ENCODE results near the gene COX5B.
"Not testable (repeated sequence)": the region's sequence is repeated elsewhere in the genome, so short reads cannot be mapped to it uniquely, and the experiment has no call there.

The COX5B gene

DNA sequence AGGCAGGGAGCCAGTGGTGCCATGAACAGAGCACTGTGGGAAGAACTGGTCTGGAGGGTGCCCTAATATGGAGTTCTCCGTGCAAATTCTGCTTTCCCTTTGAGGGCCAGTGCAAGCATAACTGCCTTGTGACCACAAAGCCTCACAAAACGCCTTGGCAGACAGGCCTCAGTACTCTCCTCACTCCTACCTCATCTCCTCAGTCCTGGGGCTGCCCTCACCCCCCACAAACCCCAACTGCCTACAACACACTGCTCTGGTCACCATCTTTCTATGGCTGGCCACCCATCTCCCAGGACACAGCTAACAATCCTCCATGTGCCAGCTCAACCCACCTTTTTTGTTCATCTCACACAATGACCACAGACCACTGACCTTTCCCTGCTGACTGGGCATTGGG lies 8.9 kb downstream of the COX5B start:
- no peak for DNase-seq

DNA sequence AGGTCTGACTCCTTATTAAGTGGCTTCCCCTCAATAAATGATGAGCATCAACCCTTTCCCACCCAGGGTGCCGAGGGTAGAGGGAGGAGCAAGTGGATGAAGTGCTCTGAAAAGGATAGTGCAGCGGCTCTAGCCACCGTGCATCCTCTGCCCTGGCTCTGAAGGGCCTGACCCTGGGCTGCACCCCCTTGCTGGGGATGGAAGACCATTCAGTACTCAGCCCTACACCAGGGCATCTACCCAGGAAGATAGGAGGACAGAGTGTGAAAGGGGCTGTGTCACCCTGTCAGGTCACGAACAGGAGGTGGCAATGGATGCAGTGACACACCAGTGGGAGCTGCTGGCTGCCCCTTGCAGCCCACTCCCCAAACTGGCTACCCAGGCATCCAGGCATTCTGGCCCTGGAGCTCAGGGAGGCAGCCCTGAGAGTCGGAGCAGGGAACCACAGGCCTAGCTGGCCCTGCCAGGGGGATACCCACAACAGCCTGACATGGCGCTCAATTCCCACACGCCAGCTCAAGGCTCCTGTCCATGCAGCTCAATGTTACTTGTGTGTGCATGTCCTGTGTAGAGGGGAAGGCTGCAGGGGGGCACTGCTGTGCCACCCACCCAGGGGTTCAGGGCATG lies 10.4 kb downstream of the COX5B start:
- DNase-seq, result no peak

GRCh38 chr2:97656905-97657587 lies 11.2 kb downstream of the COX5B start:
- DNase-seq, result no peak

GRCh38 chr2:97657986-97658690 lies 12.3 kb downstream of the COX5B start:
- DNase-seq, result no peak

DNA sequence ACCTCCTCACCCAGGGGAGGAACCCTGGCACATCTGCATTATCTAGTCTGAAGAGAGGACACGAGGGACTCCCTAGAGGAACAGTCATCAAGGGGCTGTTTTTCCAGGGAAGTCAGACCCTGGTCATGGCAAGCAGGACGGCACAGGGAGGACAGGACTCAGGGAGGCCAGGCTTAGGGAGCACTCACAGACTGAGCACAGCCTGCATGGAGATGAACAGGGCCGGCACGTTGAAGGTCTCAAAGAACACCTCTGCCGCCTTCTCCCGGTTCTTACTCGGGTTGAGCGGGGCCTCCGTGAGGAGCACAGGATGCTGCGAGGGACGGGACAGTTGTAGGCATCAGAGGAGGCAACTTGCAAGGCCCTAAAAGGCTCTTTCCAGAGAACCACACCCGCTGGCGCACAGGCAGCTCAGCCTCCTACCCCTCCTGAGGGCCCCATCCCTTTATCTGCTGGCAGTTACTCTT lies 12.9 kb downstream of the COX5B start:
- DNase-seq, result no peak

GRCh38 chr2:97659256-97660043 lies 13.6 kb downstream of the COX5B start:
- DNase-seq, result no peak

DNA sequence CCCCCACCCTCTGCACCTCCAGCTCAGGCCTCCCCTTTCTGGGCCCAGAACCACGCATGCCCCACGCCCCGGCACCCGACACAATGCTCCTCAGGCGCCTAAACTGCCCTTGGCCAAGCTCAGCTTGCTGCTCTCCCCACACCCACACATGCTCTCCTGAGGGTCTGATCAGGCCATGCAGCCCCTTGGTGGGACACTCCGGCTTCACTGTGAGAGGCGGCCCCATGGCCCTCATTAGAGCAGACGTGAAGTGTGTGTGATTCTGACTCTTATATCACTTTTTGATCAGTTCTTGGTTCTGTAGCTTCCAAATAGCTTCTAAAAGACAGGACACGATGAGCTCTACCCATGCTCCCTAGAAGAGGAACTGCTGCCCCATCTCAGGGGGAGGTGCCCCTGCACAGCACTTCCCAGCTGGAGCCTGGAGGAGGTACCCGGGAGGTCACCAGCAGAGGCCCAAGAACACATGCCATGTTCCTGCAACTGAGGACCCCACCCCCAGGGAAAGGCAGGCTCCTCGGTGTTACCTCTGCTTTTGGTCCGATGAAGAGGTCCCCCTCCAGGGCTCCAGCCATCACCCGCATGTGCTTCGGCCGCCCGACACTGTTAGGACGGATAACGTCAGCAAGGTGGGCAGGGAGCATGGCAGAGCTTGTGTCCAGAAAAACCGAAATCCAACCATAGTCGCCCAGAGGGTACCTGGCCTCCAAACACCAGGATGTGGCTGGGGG lies 14.3 kb downstream of the COX5B start:
- no peak for DNase-seq

DNA sequence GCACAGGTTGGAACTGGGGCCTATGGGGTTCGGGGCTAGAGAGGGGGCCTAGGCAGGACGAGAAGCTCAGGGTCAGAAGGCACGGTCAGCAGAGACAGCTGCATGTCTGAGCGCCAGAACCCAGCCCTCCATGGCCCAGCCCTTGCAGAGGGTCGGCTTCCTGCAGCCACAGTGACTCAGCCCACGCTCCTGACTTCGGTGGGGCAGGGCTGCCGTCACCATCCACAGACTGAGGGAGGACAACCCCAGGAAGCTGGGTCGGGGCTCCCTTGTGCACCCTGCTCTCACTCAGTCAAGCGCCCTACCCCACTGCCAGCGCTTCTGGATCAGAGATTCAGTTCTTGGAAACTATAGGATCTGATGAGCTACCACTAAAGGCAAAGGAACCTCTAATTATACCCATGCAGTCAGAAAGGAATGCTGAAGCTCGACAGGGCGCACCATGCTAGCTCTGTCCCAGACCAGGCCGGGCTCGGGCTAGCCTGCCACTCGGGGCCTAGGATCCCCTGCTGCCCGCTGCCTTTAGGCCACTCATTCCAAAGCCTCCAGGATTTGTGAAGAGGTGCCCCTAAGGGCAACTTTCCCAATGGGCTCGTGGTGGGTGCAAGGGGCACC lies 15.0 kb downstream of the COX5B start:
- no peak for DNase-seq

DNA sequence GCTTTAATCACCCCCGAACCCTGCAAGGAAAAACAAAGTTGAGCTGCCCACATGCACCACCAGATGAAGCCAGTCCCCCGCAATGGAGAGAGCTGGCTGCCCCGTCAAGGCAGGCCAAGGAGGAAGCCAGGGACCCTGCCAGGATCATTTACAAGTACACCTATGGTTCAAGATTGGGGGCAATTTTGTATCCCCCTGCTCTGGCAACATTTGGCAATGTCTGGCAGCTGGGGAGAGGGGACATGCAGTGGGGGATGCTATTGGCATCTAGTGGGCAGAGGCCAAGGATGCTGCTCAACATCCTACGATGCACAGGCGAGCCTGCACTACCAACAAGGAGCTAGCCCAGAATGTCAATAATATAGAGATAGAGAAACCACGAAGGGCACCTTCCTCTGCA lies 16.1 kb downstream of the COX5B start:
- no peak for DNase-seq

GRCh38 chr2:97662386-97662894 lies 16.6 kb downstream of the COX5B start:
- no peak for DNase-seq

DNA sequence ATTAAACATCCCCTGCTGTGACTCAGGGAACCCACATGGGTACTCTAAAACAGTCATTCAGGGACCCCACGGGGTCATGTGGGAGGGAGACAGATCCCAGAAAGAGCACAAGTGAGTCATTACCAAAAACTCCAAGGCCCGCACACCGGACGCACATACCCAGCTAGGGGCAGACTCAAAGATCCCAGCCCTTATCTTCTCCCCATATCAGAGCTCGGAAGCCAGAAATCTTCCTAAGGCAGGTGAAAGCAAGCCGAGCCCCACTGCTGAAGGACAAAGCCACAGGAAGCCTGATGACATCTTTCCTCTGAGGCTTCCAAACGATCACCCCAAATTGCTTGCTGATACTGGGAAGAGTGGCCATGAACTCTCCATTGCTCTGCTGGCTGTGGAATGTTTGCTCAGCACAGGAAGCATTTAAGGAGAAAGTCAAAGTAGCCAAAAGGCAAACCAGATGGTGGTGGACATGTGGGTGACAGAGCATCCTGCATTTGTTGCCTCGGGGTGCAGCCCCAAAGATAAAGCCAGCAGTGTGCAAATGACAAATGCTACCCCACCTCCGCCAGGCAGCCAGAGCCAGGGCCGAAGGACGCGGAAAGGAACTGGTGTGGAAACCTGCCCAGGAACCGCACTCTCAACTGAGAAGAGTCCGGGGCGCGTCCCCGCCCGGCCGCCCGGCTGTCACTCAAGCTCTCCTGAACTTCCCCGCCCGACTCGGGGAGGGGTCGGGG lies 17.2 kb downstream of the COX5B start:
- peak; percentile 75 to 77 for DNase-seq

- peak in 1 of 2 experiments; percentile 58 for DNase-seq
These were observed 17.7 kb downstream of the COX5B start for GRCh38 chr2:97663626-97663961.

- DNase-seq, result peak; percentile 94 to 99
These were observed 18.2 kb downstream of the COX5B start, which contains the start of gene ACTR1B for GRCh38 chr2:97663962-97664635. Gene ACTR1B (minus strand): TSS chr2:97664044. CDS start chr2:97663890, 154 bp downstream.

DNA sequence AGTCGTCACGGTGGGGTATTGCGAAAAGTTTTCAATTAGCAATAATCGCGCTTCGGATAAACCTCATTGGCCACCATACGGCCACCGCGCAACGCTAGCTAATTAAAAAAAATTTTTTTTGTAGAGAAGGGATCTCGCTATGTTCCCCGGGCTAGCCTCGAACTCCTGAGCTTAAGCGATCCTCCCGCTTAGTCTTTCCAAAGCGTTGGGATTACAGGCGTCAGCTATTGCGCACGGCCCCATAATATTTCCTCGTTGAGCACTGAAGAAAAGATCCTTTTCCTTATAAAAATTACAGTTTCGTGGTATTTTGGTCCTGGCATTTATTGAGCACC lies 18.7 kb downstream of the COX5B start:
- DNase-seq, result no peak

- DNase-seq, result no peak
These were observed 23.6 kb downstream of the COX5B start, which contains the start of gene C2orf92 for GRCh38 chr2:97669448-97669847. Gene C2orf92 (plus strand): TSS chr2:97669713. CDS start chr2:97669789, 76 bp downstream.

GRCh38 chr2:97670471-97670870 lies 24.6 kb downstream of the COX5B start:
- DNase-seq, result no peak

DNA sequence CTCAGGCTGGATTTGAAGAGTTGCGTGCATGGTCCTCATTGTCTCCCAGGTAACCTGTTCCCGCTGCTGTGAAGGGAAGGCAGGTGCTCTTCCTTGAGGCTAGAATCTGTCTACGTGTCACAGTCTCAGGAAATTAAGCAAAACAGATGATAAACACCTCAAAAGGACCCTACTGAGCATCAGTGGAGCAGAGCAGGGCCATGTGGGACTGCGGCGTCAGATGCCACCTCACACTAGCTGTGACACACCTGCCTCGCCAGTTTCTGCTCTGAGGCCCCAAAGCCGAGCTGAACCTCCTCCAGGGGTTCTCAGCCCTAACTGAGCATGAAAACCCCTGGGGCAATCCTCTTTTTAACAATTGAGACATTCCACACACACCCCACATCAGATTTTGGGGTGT lies 25.7 kb downstream of the COX5B start:
- no peak for DNase-seq

- DNase-seq, result not testable (repeated sequence)
These were observed 26.8 kb downstream of the COX5B start for GRCh38 chr2:97672606-97673140.

DNA sequence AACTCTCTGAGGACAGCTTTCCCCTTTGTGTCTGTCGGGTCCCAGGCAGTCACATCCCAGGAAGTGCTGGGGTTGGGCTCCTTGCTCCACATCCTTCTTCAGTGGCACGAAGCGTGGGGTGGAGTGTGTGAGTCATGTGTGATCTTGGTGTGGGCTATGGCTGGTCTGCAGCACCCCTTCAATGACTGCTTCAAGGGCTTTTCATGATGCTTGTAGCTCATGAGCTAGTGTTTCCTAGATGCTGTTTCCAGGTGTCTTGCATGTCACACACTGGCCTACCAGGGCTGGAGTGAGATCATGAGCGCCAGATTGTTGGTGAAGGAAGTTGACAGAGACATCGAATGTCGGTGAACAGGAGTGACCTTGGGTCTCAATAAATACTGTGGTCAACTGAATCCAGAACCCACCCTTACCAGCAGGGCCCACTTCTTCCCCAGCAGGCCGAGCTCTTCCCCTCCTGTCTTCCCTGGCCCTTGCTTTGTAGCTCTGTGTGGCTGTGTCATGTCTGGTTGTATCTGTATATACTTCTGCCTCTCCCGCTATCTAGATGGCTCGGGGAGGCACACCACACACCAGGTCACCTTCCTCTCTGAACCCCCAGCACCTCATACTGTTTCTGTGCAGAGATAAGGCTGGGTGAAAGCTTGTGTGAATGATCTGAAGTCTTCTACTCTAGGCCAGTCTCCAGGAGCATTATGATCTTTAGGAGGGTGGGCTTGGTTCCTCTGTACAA lies 27.5 kb downstream of the COX5B start:
- no peak for DNase-seq

GRCh38 chr2:97673915-97674283 lies 28.0 kb downstream of the COX5B start:
- DNase-seq, result no peak
